Endodermal cell (in vitro differentiated cells): Measurements from ENCODE around the gene UBQLN3. TPM values are rescaled to one million over a fixed set of nuclear protein-coding genes. Genes with fewer than 3 reads are reported as not detected.
A peak's percentile ranks its signal among the peaks of the same experiment; 100 is the strongest.

Source experiments
- DNase-seq: peaks from one replicate; pipeline ENCODE4 v3.0.0-alpha.2; 2017
- H3K27ac ChIP-seq: 2 replicates; pipeline ENCODE4 v1.5.1; 2013; ENCODE audit warnings: mild to moderate bottlenecking, low read depth, low read length, moderate library complexity
- H3K27me3 ChIP-seq: 2 replicates; pipeline ENCODE4 v1.6.1; 2013; ENCODE audit warnings: mild to moderate bottlenecking, low read length, moderate library complexity; ENCODE audit not compliant: insufficient read depth, control insufficient read depth, poor library complexity, severe bottlenecking
- H3K36me3 ChIP-seq: 2 replicates; pipeline ENCODE4 v1.7.0; 2013; ENCODE audit warnings: mild to moderate bottlenecking, low read length, moderate library complexity; ENCODE audit not compliant: control insufficient read depth, insufficient read depth
- H3K4me1 ChIP-seq: one replicate; pipeline ENCODE4 v1.7.0; 2013; ENCODE audit warnings: low read length; ENCODE audit not compliant: control insufficient read depth, insufficient read depth
- H3K4me3 ChIP-seq: 2 replicates; pipeline ENCODE4 v1.5.1; 2013; ENCODE audit warnings: mild to moderate bottlenecking, low read length, moderate library complexity
- H3K9ac ChIP-seq: 2 replicates; pipeline ENCODE4 v1.6.1; 2013; ENCODE audit warnings: mild to moderate bottlenecking, low read length, moderate library complexity; ENCODE audit not compliant: poor library complexity, severe bottlenecking; ENCODE audit errors: extremely low read depth
- H3K9me3 ChIP-seq: 2 replicates; pipeline ENCODE4 v1.6.1; 2013; ENCODE audit warnings: mild to moderate bottlenecking, low read length, moderate library complexity; ENCODE audit not compliant: control insufficient read depth
- H3K27ac Mint-ChIP-seq: 2 replicates; pipeline ENCODE4 v1.8.0; 2020; ENCODE audit warnings: mixed read lengths
- H3K27me3 Mint-ChIP-seq: 2 replicates; pipeline ENCODE4 v1.8.0; 2021; ENCODE audit warnings: mild to moderate bottlenecking, mixed read lengths; ENCODE audit not compliant: insufficient read depth
- H3K36me3 Mint-ChIP-seq: 2 replicates; pipeline ENCODE4 v1.8.0; 2020; ENCODE audit warnings: low read depth, mixed read lengths
- H3K4me1 Mint-ChIP-seq: 2 replicates; pipeline ENCODE4 v1.8.0; 2020; ENCODE audit warnings: mixed read lengths
- H3K4me3 Mint-ChIP-seq: 2 replicates; pipeline ENCODE4 v1.8.0; 2020; ENCODE audit warnings: mild to moderate bottlenecking, moderate library complexity, mixed read lengths
- H3K9me3 Mint-ChIP-seq: 2 replicates; pipeline ENCODE4 v1.8.0; 2020; ENCODE audit warnings: mild to moderate bottlenecking, mixed read lengths
- WGBS, 2 experiments: methylation state at CpG; one replicate each; pipeline versions ENCODE4 v1.1.5 to v1.1.7; 2013; ENCODE audit warnings: missing lambda C conversion rate in 2 of 2, mixed read lengths in 1 of 2; ENCODE audit not compliant: insufficient coverage in 1 of 2, insufficient read length in 1 of 2; 5-methylcytosine and 5-hydroxymethylcytosine counted together
- total RNA-seq, 2 donors: library from RNA; stranded (reverse); fragmentation: NEBNext Ultra II Directional in 1 of 2; extraction: Animal tissue kit (Norgen Biotek cat#: 25700) in 1 of 2; gene quantifications; 2 replicates in 1 of 2; 3 replicates in 1 of 2; pipeline ENCODE4 v1.2.1, GENCODE V29; 2021
- TF ChIP-seq, protein P1 (sequence below): fragments of 200-600 bp; sonication (generic); conservative IDR thresholded peaks from 2 replicates; pipeline ENCODE4 v1.5.0; 2021; ENCODE audit warnings: antibody characterized with exemption, mild to moderate bottlenecking

UBQLN3 gene
- total RNA-seq, 2 donors from 2014 or later: 0.24 TPM; not detected in 1

DNA sequence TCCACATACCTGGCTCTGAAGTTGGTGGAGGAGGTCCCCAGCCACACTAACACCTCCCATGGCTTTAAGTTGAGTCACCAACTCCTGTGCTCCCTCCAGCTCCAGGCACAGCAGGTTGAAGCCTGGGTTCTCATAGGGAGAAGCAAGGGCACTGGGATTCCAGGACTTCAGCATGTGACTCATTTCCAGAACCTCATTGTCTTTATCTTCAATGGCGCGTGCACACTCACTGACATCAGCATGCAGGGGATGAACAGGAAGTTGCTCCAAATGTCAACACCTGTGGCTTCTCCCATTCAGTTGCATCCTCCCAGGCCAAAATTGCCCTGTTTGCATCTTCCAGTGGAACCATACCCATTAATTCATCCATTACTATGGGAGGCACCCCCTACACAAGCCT lies 12.6 kb upstream of the UBQLN3 start:
- 89 to 100% methylated on average over 2 of the region's 2 CpGs for WGBS, 2 experiments
- H3K27me3 ChIP-seq: no peaks in the 10 kb centered on the region
- no peaks in the 10 kb centered on the region for H3K4me1 ChIP-seq
- Mint-ChIP-seq H3K27me3 (peaks cover 21% of the 10 kb centered on the region), H3K9me3 (no peaks in the 10 kb centered on the region), H3K4me3 (no peak overlapping the region), H3K4me1 (peaks cover 12% of the 10 kb centered on the region), H3K36me3 (no peaks in the 10 kb centered on the region), H3K27ac (no peak overlapping the region)
- no peak for DNase-seq
- H3K9ac ChIP-seq: no peak overlapping the region
- no peaks in the 10 kb centered on the region for H3K36me3 ChIP-seq
- no peaks in the 10 kb centered on the region for H3K9me3 ChIP-seq
- no peak overlapping the region for H3K4me3 ChIP-seq
- TF ChIP-seq, protein P1, sequence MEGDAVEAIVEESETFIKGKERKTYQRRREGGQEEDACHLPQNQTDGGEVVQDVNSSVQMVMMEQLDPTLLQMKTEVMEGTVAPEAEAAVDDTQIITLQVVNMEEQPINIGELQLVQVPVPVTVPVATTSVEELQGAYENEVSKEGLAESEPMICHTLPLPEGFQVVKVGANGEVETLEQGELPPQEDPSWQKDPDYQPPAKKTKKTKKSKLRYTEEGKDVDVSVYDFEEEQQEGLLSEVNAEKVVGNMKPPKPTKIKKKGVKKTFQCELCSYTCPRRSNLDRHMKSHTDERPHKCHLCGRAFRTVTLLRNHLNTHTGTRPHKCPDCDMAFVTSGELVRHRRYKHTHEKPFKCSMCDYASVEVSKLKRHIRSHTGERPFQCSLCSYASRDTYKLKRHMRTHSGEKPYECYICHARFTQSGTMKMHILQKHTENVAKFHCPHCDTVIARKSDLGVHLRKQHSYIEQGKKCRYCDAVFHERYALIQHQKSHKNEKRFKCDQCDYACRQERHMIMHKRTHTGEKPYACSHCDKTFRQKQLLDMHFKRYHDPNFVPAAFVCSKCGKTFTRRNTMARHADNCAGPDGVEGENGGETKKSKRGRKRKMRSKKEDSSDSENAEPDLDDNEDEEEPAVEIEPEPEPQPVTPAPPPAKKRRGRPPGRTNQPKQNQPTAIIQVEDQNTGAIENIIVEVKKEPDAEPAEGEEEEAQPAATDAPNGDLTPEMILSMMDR: no peak
- H3K27ac ChIP-seq: no peak overlapping the region

DNA sequence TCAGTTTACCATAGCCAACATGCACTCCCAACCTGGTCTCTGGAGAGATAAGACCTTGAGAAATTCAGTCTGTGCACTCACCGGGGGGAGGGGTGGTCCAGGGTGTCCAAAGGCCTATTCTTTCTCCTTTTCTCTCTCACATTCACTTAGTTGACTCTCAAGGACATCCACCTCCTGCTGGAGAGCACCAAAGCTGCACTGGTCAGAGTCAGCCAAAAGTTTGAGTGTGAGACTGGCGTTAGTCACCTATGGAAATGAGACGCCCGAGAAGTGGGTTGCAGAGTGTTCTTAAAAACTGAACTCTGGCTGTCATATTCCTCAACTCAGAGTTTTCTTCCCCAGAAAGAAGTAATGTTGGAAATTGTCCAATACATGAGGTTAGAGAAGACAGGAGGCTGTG lies 11.8 kb upstream of the UBQLN3 start:
- H3K27me3 ChIP-seq: no peaks in the 10 kb centered on the region
- H3K4me3 ChIP-seq: no peak overlapping the region
- no peaks in the 10 kb centered on the region for H3K9me3 ChIP-seq
- H3K27me3 Mint-ChIP-seq: peaks cover 19% of the 10 kb centered on the region
- H3K4me3 Mint-ChIP-seq: no peak overlapping the region
- no peaks in the 10 kb centered on the region for H3K36me3 Mint-ChIP-seq
- no peak overlapping the region for H3K27ac ChIP-seq
- H3K36me3 ChIP-seq: no peaks in the 10 kb centered on the region
- H3K9me3 Mint-ChIP-seq: no peaks in the 10 kb centered on the region
- 96 to 100% methylated on average over 2 to 4 of the region's 4 CpGs for WGBS, 2 experiments
- H3K27ac Mint-ChIP-seq: no peak overlapping the region
- peaks cover 12% of the 10 kb centered on the region for H3K4me1 Mint-ChIP-seq
- no peak overlapping the region for H3K9ac ChIP-seq
- no peak for DNase-seq
- TF ChIP-seq, protein P1: peak; percentile 34
- no peaks in the 10 kb centered on the region for H3K4me1 ChIP-seq

DNA sequence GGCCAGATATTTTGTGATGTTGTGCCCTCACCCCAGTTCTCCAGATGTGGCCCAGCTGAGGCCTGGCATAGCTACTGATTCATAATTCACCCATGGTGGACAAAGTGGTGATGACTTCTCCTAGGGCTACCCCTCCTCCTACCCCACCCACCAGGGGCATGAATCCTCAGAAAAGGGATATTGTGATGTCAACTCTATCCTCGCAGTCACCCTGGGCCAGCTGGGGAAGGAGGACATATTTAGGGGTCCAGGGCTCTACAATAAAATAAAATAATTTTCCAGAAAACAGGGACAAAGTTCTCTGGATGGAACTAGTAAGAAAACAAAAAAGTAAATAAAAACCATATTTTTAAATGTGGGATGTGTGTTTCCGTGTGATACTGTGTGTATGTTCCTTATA lies 6.8 kb upstream of the UBQLN3 start, which contains the start of gene UBQLNL:
UBQLNL (minus strand) TSS at position 101 of the 400 bp plus-strand sequence. CDS start 258 bp downstream, outside the sequence.
- TF ChIP-seq, protein P1: no peak
- Mint-ChIP-seq H3K27ac (no peak within 1 kb of the TSS), H3K9me3 (no peaks in the 10 kb centered on the region), H3K36me3 (no peaks in the 10 kb centered on the region), H3K27me3 (no peaks in the 10 kb centered on the region), H3K4me3 (no peak within 1 kb of the TSS), H3K4me1 (no peaks in the 10 kb centered on the region)
- Histone ChIP-seq H3K27me3 (no peaks in the 10 kb centered on the region), H3K4me1 (no peaks in the 10 kb centered on the region), H3K36me3 (no peaks in the 10 kb centered on the region), H3K9me3 (no peaks in the 10 kb centered on the region), H3K9ac (no peak within 1 kb of the TSS), H3K4me3 (no peak within 1 kb of the TSS), H3K27ac (no peak within 1 kb of the TSS)
- WGBS, 2 experiments: 93% methylated on average over 1 of the region's 2 CpGs; no CpG with 5 or more reads in 1 of the 2 experiments
- no peak for DNase-seq
